Heart left ventricle (tissue), 13 donors: Measurements from ENCODE around the gene AARSD1.

ENCODE experiments used
- POLR2A ChIP-seq, 2 donors: fragments of 450-650 bp; IDR thresholded peaks; one replicate each; pipeline ENCODE4 v1.6.1; 2017; ENCODE audit warnings: antibody characterized with exemption in 2 of 2, mild to moderate bottlenecking in 2 of 2, moderate library complexity in 2 of 2
- TF ChIP-seq, protein P1 (sequence below), 12 donors: fragments of 200-600 bp; sonication (generic) in 4 of 12; IDR thresholded peaks; one replicate each; pipeline versions ENCODE4 v1.5.0 to v1.8.0; 2018 to 2022; ENCODE audit warnings: antibody characterized with exemption in 12 of 12, mild to moderate bottlenecking in 5 of 12
- donor health status: ischemic (EF 13 %, LVEDD 7.1; RV severe dilation, severe dysfunction).
- donor health status: DM: no; HTN: yes; CAD: no.
- donor health status: DM: no; HTN: no; CAD: no.
- donor health status: ischemic (EF 25% LVEDD 6.9; RV normal size, moderate dysfunction).
- donor health status: ischemic (EF 25% LVEDD 5.7; RV mildly dilated, moderate dysfunction).
- donor health status: ischemic (EF 35%, LVEDD 5.7; RV mildly dilated, moderate dysfunction).
- donor health status: nonischemic (EF 11% LVEDD 7.7; RV severe dilation, severe dysfunction).
- donor health status: DM: yes; HTN: yes; CAD: no.
- donor health status: PGD.
- donor health status: ischemic (EF 29% LVEDD 5.4; RV normal size, mild dysfunction).
- donor health status: nonischemic (EF 23%, LVEDD 6.1; RV moderate dilation, normal function).

DNA sequence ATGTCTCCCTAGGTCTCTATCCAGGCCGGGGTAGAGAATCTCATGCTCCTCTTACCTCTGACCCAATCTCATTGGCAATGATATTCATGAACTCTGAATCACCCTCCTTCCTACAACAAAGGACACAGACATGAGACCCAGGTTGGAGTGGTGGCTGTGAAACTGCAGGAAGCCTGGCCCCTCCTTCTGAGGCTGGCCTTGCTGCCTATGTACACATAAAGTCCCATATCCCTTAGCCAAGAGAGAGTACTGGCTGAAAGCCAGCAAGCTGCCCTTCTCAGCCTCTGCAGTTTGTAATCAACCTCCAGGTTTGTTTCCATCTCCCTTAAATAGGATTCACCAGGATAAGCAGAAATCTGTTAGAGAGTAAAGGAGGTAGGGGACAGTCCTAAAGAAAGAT lies 10.6 kb downstream of the AARSD1 start:
- no peak for TF ChIP-seq POLR2A (IDR thresholded peaks at IDR 0.05)
- TF ChIP-seq, protein P1, sequence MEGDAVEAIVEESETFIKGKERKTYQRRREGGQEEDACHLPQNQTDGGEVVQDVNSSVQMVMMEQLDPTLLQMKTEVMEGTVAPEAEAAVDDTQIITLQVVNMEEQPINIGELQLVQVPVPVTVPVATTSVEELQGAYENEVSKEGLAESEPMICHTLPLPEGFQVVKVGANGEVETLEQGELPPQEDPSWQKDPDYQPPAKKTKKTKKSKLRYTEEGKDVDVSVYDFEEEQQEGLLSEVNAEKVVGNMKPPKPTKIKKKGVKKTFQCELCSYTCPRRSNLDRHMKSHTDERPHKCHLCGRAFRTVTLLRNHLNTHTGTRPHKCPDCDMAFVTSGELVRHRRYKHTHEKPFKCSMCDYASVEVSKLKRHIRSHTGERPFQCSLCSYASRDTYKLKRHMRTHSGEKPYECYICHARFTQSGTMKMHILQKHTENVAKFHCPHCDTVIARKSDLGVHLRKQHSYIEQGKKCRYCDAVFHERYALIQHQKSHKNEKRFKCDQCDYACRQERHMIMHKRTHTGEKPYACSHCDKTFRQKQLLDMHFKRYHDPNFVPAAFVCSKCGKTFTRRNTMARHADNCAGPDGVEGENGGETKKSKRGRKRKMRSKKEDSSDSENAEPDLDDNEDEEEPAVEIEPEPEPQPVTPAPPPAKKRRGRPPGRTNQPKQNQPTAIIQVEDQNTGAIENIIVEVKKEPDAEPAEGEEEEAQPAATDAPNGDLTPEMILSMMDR (IDR thresholded peaks at IDR 0.05) = no peak
